Measurements from ENCODE around the gene RASAL2. TPM values are rescaled to one million over a fixed set of nuclear protein-coding genes. Genes with fewer than 3 reads are reported as not detected.
"Not testable (repeated sequence)": the region's sequence is repeated elsewhere in the genome, so short reads cannot be mapped to it uniquely, and the experiment has no call there.

RASAL2 gene
- total RNA-seq, 1 donor from 2014 or later = 12.4 TPM

DNA sequence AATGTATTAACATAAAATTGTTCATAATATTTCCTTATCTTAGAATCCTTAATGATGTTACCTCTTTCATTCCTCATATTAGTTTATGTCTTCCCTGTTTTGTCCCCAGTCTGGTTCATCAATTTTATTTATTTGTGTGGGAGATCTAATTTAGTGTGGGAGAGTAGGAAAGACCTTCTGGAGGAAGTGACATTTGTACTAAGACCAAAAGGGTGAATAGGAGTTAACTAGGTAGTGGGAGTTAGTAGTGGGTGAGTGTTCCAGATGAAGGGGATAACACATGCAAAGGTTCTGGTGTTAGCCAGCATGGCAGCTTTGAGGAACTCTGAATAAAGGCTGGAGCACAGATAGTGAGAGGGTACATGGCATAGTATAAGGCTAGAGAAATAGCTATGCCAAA lies 21.4 kb downstream of the RASAL2 start:
- FAIRE-seq = no peak
- Histone ChIP-seq H3K27me3 (ENCODE audit: control insufficient read depth, insufficient read depth, low read length) (no peaks in the 10 kb centered on the region), H3K36me3 (ENCODE audit: control insufficient read depth, insufficient read depth, low read length) (no peaks in the 10 kb centered on the region), H3K4me3 (ENCODE audit: low read depth, low read length) (no peak overlapping the region)
- no peak for DNase-seq (ENCODE audit: low read depth)
- TF ChIP-seq, protein P1, sequence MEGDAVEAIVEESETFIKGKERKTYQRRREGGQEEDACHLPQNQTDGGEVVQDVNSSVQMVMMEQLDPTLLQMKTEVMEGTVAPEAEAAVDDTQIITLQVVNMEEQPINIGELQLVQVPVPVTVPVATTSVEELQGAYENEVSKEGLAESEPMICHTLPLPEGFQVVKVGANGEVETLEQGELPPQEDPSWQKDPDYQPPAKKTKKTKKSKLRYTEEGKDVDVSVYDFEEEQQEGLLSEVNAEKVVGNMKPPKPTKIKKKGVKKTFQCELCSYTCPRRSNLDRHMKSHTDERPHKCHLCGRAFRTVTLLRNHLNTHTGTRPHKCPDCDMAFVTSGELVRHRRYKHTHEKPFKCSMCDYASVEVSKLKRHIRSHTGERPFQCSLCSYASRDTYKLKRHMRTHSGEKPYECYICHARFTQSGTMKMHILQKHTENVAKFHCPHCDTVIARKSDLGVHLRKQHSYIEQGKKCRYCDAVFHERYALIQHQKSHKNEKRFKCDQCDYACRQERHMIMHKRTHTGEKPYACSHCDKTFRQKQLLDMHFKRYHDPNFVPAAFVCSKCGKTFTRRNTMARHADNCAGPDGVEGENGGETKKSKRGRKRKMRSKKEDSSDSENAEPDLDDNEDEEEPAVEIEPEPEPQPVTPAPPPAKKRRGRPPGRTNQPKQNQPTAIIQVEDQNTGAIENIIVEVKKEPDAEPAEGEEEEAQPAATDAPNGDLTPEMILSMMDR (IDR thresholded peaks at IDR 0.05; ENCODE audit: insufficient read depth, low read length, severe bottlenecking) = no peak

DNA sequence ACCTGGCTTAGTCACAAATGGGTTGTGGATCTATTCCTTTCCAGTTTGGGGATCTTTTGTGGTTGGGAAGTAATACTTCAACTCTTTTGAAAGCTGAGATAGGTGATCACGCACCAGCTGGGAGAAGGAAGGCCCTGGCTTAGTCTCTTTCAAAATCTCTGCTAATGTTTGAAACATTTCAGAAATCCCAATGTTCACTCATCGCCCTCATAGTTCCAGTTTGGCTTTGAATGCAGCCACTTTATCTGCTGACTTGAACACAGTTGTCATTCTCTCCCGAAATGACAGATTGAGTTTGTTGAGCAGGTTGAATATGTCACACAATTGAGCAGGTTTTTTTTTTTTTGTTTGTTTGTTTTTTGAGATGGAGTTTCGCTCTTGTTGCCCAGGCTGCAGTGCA lies 24.6 kb downstream of the RASAL2 start:
- no peak for FAIRE-seq

DNA sequence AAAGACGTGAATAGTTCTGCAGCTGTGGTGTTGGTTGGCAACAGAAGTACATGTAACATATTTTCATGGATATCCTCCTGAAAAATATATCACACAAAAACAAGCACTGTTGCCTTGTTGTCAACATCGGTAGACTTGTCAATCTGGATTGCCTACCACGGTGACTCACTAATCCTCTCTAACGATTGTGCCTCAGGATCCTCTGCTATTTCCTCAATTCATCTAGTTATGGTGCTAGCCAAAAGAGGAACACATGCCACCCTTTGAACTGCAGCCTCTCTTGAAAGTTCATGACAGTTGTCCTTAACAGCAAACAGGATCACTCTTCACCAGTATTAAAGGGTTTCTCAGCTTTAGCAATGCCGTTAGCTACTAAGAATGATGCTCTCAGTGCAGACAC lies 25.7 kb downstream of the RASAL2 start:
- H3K27me3 ChIP-seq (ENCODE audit: control insufficient read depth, insufficient read depth, low read length) = no peaks in the 10 kb centered on the region
- TF ChIP-seq, protein P1 (IDR thresholded peaks at IDR 0.05; ENCODE audit: insufficient read depth, low read length, severe bottlenecking) = no peak
- H3K4me3 ChIP-seq (ENCODE audit: low read depth, low read length) = no peak overlapping the region
- FAIRE-seq (no peak), DNase-seq (ENCODE audit: low read depth) (peak; percentile 70)
- no peaks in the 10 kb centered on the region for H3K36me3 ChIP-seq (ENCODE audit: control insufficient read depth, insufficient read depth, low read length)

More for the DNA sequence above, 24.6 kb downstream of the RASAL2 start:
- no peak overlapping the region for H3K4me3 ChIP-seq (ENCODE audit: low read depth, low read length)
- no peaks in the 10 kb centered on the region for H3K27me3 ChIP-seq (ENCODE audit: control insufficient read depth, insufficient read depth, low read length)
- TF ChIP-seq, protein P1 (IDR thresholded peaks at IDR 0.05; ENCODE audit: insufficient read depth, low read length, severe bottlenecking) = no peak
- H3K36me3 ChIP-seq (ENCODE audit: control insufficient read depth, insufficient read depth, low read length) = no peaks in the 10 kb centered on the region
- DNase-seq (ENCODE audit: low read depth) = no peak

DNA sequence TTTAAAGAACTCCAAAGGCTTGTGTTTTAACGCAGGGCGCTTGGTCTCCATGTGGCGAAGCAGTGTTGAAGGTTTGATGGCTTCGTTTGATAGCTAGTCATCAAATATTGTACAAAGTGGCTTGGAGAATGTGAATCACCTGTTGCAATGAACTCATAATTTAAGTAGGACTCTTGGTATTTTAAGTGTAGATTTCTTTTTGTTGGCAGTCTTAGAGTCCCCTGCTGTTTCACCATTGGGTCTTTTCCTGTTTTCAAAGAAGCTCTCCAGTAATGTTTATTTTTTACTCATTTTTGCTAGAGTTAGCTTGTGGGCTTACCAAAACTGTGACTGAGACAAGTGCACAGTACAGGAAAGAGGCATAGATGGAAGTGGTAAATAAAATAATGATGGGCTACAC lies 26.2 kb downstream of the RASAL2 start:
- no peaks in the 10 kb centered on the region for H3K27me3 ChIP-seq (ENCODE audit: control insufficient read depth, insufficient read depth, low read length)
- TF ChIP-seq, protein P1 (IDR thresholded peaks at IDR 0.05; ENCODE audit: insufficient read depth, low read length, severe bottlenecking) = no peak
- H3K4me3 ChIP-seq (ENCODE audit: low read depth, low read length) = no peak overlapping the region
- FAIRE-seq = no peak
- H3K36me3 ChIP-seq (ENCODE audit: control insufficient read depth, insufficient read depth, low read length) = no peaks in the 10 kb centered on the region
- DNase-seq (ENCODE audit: low read depth) = no peak

DNA sequence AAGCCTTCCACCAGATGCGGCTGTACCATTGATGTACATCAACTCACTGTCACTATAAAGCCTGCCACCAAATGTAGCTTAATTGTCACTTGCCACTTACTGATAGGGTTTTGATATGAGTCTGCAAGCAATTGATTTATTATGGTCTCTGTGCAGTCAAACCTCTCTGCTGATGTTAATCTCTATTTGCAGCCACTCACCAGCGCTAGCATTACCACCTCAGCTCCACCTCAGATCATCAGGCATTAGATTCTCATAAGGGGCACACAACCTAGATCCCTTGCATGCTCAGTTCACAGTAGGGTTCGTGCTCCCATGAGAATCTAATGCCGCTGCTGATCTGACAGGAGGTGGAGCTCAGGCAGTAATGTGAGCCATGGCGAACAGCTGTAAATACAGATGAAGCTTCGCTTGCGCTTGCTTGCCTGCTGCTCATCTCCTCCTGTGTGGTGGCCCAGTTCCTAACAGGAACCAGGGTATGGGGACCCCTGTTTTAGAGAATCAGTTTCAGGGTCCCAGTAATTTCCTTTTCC lies 26.7 kb downstream of the RASAL2 start:
- H3K36me3 ChIP-seq (ENCODE audit: control insufficient read depth, insufficient read depth, low read length); DNase-seq (ENCODE audit: low read depth); H3K4me3 ChIP-seq (ENCODE audit: low read depth, low read length); FAIRE-seq; H3K27me3 ChIP-seq (ENCODE audit: control insufficient read depth, insufficient read depth, low read length): not testable (repeated sequence)

DNA sequence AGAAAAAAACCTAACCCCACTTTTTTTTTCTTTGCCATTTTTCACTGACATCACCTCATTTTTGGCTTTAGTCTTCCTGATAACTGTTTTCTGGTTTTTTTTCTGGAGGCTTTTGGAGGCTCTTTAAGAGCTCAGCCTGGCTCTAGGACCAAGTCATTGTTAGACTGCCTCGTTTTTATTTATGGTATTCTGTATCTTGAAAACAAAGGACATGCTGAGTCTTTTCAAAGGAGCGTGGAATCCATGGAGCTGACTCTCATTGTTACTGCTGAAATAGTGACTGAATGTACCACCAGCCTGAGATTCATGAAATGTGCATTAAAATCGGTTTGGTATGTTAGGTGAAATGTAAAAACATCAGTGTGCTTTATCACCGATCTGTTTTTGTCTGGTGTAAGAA lies 28.0 kb downstream of the RASAL2 start:
- Histone ChIP-seq H3K4me3 (ENCODE audit: low read depth, low read length) (no peak overlapping the region), H3K27me3 (ENCODE audit: control insufficient read depth, insufficient read depth, low read length) (no peaks in the 10 kb centered on the region), H3K36me3 (ENCODE audit: control insufficient read depth, insufficient read depth, low read length) (no peaks in the 10 kb centered on the region)
- FAIRE-seq (no peak), DNase-seq (ENCODE audit: low read depth) (no peak)
- TF ChIP-seq, protein P1 (IDR thresholded peaks at IDR 0.05; ENCODE audit: insufficient read depth, low read length, severe bottlenecking) = no peak
